HepG2 (cell line): ENCODE data around the gene LIME1. TPM values are rescaled to one million over a fixed set of nuclear protein-coding genes. Genes with fewer than 3 reads are reported as not detected.

Experiments
- AGO1 ChIP-seq: fragments of 200-400 bp; formaldehyde crosslinking; IDR thresholded peaks from 2 replicates; pipeline ENCODE4 v1.6.1; 2017; ENCODE audit warnings: mild to moderate bottlenecking, low read depth, low read length, moderate library complexity; ENCODE audit not compliant: poor library complexity, severe bottlenecking
- ATF2 ChIP-seq: sonication (generic); formaldehyde crosslinking; IDR thresholded peaks from 2 replicates; pipeline ENCODE4 v1.4.0; 2020; ENCODE audit warnings: missing genetic modification reagents
- ATF4 ChIP-seq, 2 experiments: fragments of 450-650 bp in 1 of 2; sonication (generic) in 1 of 2; formaldehyde crosslinking; IDR thresholded peaks; 2 replicates each; pipeline versions ENCODE4 v1.5.0 to v1.8.0; 2020 to 2022; ENCODE audit warnings: mild to moderate bottlenecking in 1 of 2, missing genetic modification reagents in 1 of 2
- BCLAF1 ChIP-seq: fragments of 450-650 bp; IDR thresholded peaks from 2 replicates; pipeline ENCODE4 v1.6.1; 2017; ENCODE audit warnings: mild to moderate bottlenecking
- GTF2F1 ChIP-seq: fragments of 150-350 bp; IDR thresholded peaks from 2 replicates; pipeline ENCODE4 v1.6.1; 2014; ENCODE audit warnings: low read length
- HMGA1 ChIP-seq: sonication (generic); formaldehyde crosslinking; conservative IDR thresholded peaks from 2 replicates; pipeline ENCODE4 v1.4.0; 2020; ENCODE audit warnings: missing genetic modification reagents
- HNRNPUL1 ChIP-seq: fragments of 200-400 bp; formaldehyde crosslinking; IDR thresholded peaks from 2 replicates; pipeline ENCODE4 v1.6.1; 2017; ENCODE audit warnings: low read depth, mild to moderate bottlenecking, low read length, moderate library complexity
- MAZ ChIP-seq, 2 experiments: sonication (generic) in 1 of 2; formaldehyde crosslinking in 1 of 2; IDR thresholded peaks; 2 replicates each; pipeline versions ENCODE4 v1.5.0 to v1.6.1; 2012 to 2020; ENCODE audit warnings: low read depth in 2 of 2, mild to moderate bottlenecking in 2 of 2, borderline replicate concordance in 1 of 2, improper control_type of control experiment in 1 of 2, low read length in 1 of 2, missing genetic modification reagents in 1 of 2, moderate library complexity in 1 of 2
- NR2F2 ChIP-seq: IDR thresholded peaks from 2 replicates; pipeline ENCODE4 v1.6.1; 2012; ENCODE audit warnings: low read depth, inconsistent platforms, borderline replicate concordance
- PITX1 ChIP-seq: sonication (generic); formaldehyde crosslinking; IDR thresholded peaks from 2 replicates; pipeline ENCODE4 v1.5.1; 2020; ENCODE audit warnings: mild to moderate bottlenecking, missing genetic modification reagents
- POGK ChIP-seq: sonication (generic); formaldehyde crosslinking; conservative IDR thresholded peaks from 2 replicates; pipeline ENCODE4 v1.8.0; 2022; ENCODE audit warnings: mild to moderate bottlenecking, moderate library complexity, missing genetic modification reagents
- PRMT3 ChIP-seq: sonication (generic); formaldehyde crosslinking; IDR thresholded peaks from 2 replicates; pipeline ENCODE4 v1.8.1; 2022; ENCODE audit warnings: low read depth, mild to moderate bottlenecking, moderate library complexity, missing genetic modification reagents, borderline replicate concordance
- PRPF4 ChIP-seq: fragments of 200-400 bp; formaldehyde crosslinking; IDR thresholded peaks from 2 replicates; pipeline ENCODE4 v1.6.1; 2016; ENCODE audit warnings: low read length, low read depth; ENCODE audit not compliant: poor library complexity, severe bottlenecking
- SRF ChIP-seq: IDR thresholded peaks from 2 replicates; pipeline ENCODE4 v1.6.1; 2011; ENCODE audit warnings: mild to moderate bottlenecking, low read depth, low read length, moderate library complexity
- TCF7 ChIP-seq: sonication (generic); IDR thresholded peaks from 2 replicates; pipeline ENCODE4 v1.6.1; 2016; ENCODE audit warnings: antibody characterized with exemption, low read depth
- TEAD2 ChIP-seq: sonication (generic); formaldehyde crosslinking; IDR thresholded peaks from 2 replicates; pipeline ENCODE4 v1.9.0; 2021; ENCODE audit warnings: missing genetic modification reagents
- ZNF282 ChIP-seq: fragments of 450-650 bp; IDR thresholded peaks from 2 replicates; pipeline ENCODE4 v1.6.1; 2018; ENCODE audit not compliant: partially characterized antibody
- ZNF513 ChIP-seq: sonication (generic); formaldehyde crosslinking; conservative IDR thresholded peaks from 2 replicates; pipeline ENCODE4 v1.5.0; 2020; ENCODE audit warnings: missing genetic modification reagents
- ZNF776 ChIP-seq: sonication (generic); formaldehyde crosslinking; IDR thresholded peaks from 2 replicates; pipeline ENCODE4 v1.4.0; 2020; ENCODE audit warnings: mild to moderate bottlenecking, missing genetic modification reagents
- ZNF777 ChIP-seq: sonication (generic); formaldehyde crosslinking; IDR thresholded peaks from 2 replicates; pipeline ENCODE4 v1.4.0; 2020; ENCODE audit warnings: missing genetic modification reagents
- polyA plus RNA-seq, 8 experiments: library from polyadenylated mRNA; depleted of rRNA in 3 of 8; stranded (reverse) in 7 of 8; unstranded in 1 of 8; fragments of >200 nt; fragmentation: Illumina TruSeq in 4 of 8; extraction: Trizol in 4 of 8; gene quantifications; 2 replicates each; pipeline versions ENCODE4 v1.2.1 to v1.2.3, GENCODE V29; 2011 to 2016; ENCODE audit warnings: low read depth in 4 of 8, missing spikeins in 1 of 8, mixed read lengths in 1 of 8; ENCODE audit not compliant: insufficient read depth in 1 of 8
- total RNA-seq, 5 experiments: library from RNA; depleted of rRNA; stranded (reverse); fragments of >200 nt; fragmentation: Illumina TruSeq; extraction: Trizol; gene quantifications; 2 replicates each; pipeline ENCODE4 v1.2.3, GENCODE V29; 2016; ENCODE audit warnings: low read depth in 1 of 5

The LIME1 gene
- total and polyA plus RNA-seq, 2 of the 13 experiments (the other 11 are each of a cell fraction or from before 2014, with no cell fraction given): 13.0 to 61.5 TPM

- TF ChIP-seq ZNF513 (CRISPR knock-in tag): no peak
- TF ChIP-seq GTF2F1: no peak
- no peak for TF ChIP-seq HMGA1 (CRISPR knock-in tag)
- 0 out of 2 replicates have a peak, but pooled peaks have one; percentile 48 for TF ChIP-seq POGK
- TF ChIP-seq TEAD2 (CRISPR knock-in tag): no peak
- TF ChIP-seq PITX1 (CRISPR knock-in tag): 0 out of 2 replicates have a peak, but pooled peaks have one; percentile 12
- no peak for TF ChIP-seq PRPF4
- 0 out of 2 replicates have a peak, but pooled peaks have one; percentile 3 for TF ChIP-seq NR2F2
- TF ChIP-seq PRMT3 (CRISPR knock-in tag): no peak
- no peak for TF ChIP-seq ATF2 (CRISPR knock-in tag)
- TF ChIP-seq ZNF777 (CRISPR knock-in tag): no peak
- TF ChIP-seq HNRNPUL1: no peak
- TF ChIP-seq AGO1: peak; percentile 95
- TF ChIP-seq MAZ (IDR thresholded peaks at IDR 0.05; ENCODE audit: borderline replicate concordance, low read depth, low read length): 0 out of 2 replicates have a peak, but pooled peaks have one; percentile 27
- 0 out of 2 replicates have a peak, but pooled peaks have one; percentile 27 for TF ChIP-seq MAZ (CRISPR knock-in tag; IDR thresholded peaks at IDR 0.05; ENCODE audit: low read depth)
- no peak for TF ChIP-seq TCF7
- TF ChIP-seq SRF: no peak
- TF ChIP-seq ZNF776 (CRISPR knock-in tag): no peak
- no peak for TF ChIP-seq BCLAF1
- TF ChIP-seq ATF4 (CRISPR knock-in tag; IDR thresholded peaks at IDR 0.05): no peak
- no peak for TF ChIP-seq ZNF282
Observed at GRCh38 chr20:63744574-63745423, 8.3 kb downstream of the LIME1 start (continued).
